PC-9 (cell line): ENCODE measurements around the gene ARMC2. TPM values are rescaled to one million over a fixed set of nuclear protein-coding genes. Genes with fewer than 3 reads are reported as not detected.

Experiments
- BruUV-seq: library from RNA; stranded (reverse); fragments of 400-500 nt; replicated peaks from 2 replicates; lab custom pipeline; 2021; lab: Mats Ljungman, UMichigan
- CTCF ChIA-PET: fragments of 300-600 bp; sonication (Branson Sonifier 250); formaldehyde crosslinking; loops from one replicate; lab custom pipeline; 2022; ENCODE audit warnings: antibody characterized with exemption; lab: Charles Lee
- POLR2A ChIA-PET: fragments of 300-600 bp; sonication (Branson Sonifier 250); formaldehyde crosslinking; loops from one replicate; lab custom pipeline; 2022; ENCODE audit warnings: antibody characterized with exemption; ENCODE audit not compliant: unreplicated experiment; lab: Charles Lee
- DNase-seq, 2 experiments: peaks; one replicate each; pipeline versions ENCODE4 v3.0.0 to v3.0.0-alpha.2; 2015 to 2022; ENCODE audit warnings: mixed read lengths in 1 of 2
- H2AFZ ChIP-seq: fragments of 200-600 bp; sonication (generic); 2 replicates; pipeline ENCODE4 v1.8.1; 2017; ENCODE audit warnings: antibody characterized with exemption
- H3F3A ChIP-seq: fragments of 200-600 bp; sonication (generic); 2 replicates; pipeline ENCODE4 v1.8.1; 2017; ENCODE audit warnings: antibody characterized with exemption, mild to moderate bottlenecking, low read depth; ENCODE audit not compliant: insufficient read depth
- H3K27ac ChIP-seq: fragments of 200-600 bp; sonication (generic); 2 replicates; pipeline ENCODE4 v1.6.1; 2016; ENCODE audit warnings: mixed run types
- H3K27me3 ChIP-seq: fragments of 200-600 bp; sonication (generic); 2 replicates; pipeline ENCODE4 v1.6.1; 2016; ENCODE audit warnings: low read depth, mixed run types; ENCODE audit not compliant: insufficient read depth
- H3K36me3 ChIP-seq: fragments of 200-600 bp; sonication (generic); 2 replicates; pipeline ENCODE4 v1.6.1; 2016; ENCODE audit warnings: low read depth, mixed run types
- H3K4me1 ChIP-seq: fragments of 200-600 bp; sonication (generic); replicated peaks from 2 replicates; pipeline ENCODE4 v1.6.1; 2016; ENCODE audit warnings: mixed run types; ENCODE audit not compliant: insufficient read depth
- H3K4me2 ChIP-seq: fragments of 200-600 bp; sonication (generic); 2 replicates; pipeline ENCODE4 v1.6.1; 2017; ENCODE audit warnings: mixed run types
- H3K4me3 ChIP-seq: fragments of 200-600 bp; sonication (generic); 2 replicates; pipeline ENCODE4 v1.6.1; 2016; ENCODE audit warnings: mixed run types
- H3K79me2 ChIP-seq: fragments of 200-600 bp; sonication (generic); 2 replicates; pipeline ENCODE4 v1.6.1; 2017; ENCODE audit warnings: low read depth, mixed run types
- H3K9me2 ChIP-seq: fragments of 200-600 bp; sonication (generic); 2 replicates; pipeline ENCODE4 v1.8.1; 2017; ENCODE audit warnings: mild to moderate bottlenecking; ENCODE audit not compliant: insufficient read depth
- H3K9me3 ChIP-seq: fragments of 200-600 bp; sonication (generic); 2 replicates; pipeline ENCODE4 v1.8.1; 2016; ENCODE audit warnings: low read depth; ENCODE audit not compliant: insufficient read depth
- H4K20me1 ChIP-seq: fragments of 200-600 bp; sonication (generic); 2 replicates; pipeline ENCODE4 v1.8.1; 2017; ENCODE audit not compliant: insufficient read depth
- EZH2 ChIP-seq: fragments of 200-600 bp; sonication (generic); IDR thresholded peaks from 2 replicates; pipeline ENCODE4 v1.8.0; 2017; ENCODE audit warnings: antibody characterized with exemption, low read depth
- intact Hi-C: fragments of 100-400 bp; cut with micrococcal nuclease; formaldehyde crosslinking; loops from one replicate; pipeline ENCODE4 v1.10.0; 2022; ENCODE audit not compliant: unreplicated experiment
- total RNA-seq: library from RNA; stranded (reverse); gene quantifications from 2 replicates; pipeline ENCODE4 v1.2.3, GENCODE V29; 2021
- TF ChIP-seq, protein P1 (sequence below): fragments of 200-600 bp; sonication (generic); conservative IDR thresholded peaks from 2 replicates; pipeline ENCODE4 v1.6.1; 2017; ENCODE audit warnings: mixed run types, antibody characterized with exemption, mild to moderate bottlenecking, moderate library complexity

The ARMC2 gene
- total RNA-seq, 1 experiment from 2014 or later, result 15.5 TPM

DNA sequence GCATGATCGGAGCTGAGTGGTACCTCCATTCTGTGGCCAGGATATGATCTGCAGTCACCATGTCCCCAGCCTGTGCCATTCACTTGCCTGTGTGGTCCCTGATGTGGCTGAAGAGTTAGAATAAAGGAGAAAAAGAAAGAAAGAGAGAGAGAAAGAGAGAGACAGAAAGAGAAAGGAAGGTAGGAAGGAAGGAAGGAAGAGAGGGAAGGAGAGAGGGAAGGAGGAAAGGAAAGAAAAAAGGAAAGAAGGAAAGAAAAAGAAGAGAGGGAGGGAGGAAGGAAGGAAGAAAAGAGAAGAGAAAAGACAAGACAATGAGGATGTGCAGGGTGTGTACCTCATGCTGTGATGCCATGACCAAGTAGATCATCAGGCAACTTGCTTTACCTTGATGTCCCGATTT, 22.1 kb downstream of the ARMC2 start:
- Histone ChIP-seq H3K27me3 (no peaks in the 10 kb centered on the region), H3K9me2 (no peaks in the 10 kb centered on the region), H3K36me3 (no peaks in the 10 kb centered on the region), H2AFZ (no peak overlapping the region), H3K4me1 (peaks cover 10% of the 10 kb centered on the region), H3K79me2 (no peaks in the 10 kb centered on the region), H3K4me3 (no peak overlapping the region), H3F3A (peaks cover 5% of the 10 kb centered on the region; the same call in 1 of the 2 replicates), H3K27ac (no peak overlapping the region), H3K4me2 (no peak overlapping the region), H4K20me1 (no peaks in the 10 kb centered on the region), H3K9me3 (no peaks in the 10 kb centered on the region)
- POLR2A ChIA-PET, result no interaction called here
- CTCF ChIA-PET, result no interaction called here
- no peak for TF ChIP-seq EZH2
- TF ChIP-seq, protein P1, sequence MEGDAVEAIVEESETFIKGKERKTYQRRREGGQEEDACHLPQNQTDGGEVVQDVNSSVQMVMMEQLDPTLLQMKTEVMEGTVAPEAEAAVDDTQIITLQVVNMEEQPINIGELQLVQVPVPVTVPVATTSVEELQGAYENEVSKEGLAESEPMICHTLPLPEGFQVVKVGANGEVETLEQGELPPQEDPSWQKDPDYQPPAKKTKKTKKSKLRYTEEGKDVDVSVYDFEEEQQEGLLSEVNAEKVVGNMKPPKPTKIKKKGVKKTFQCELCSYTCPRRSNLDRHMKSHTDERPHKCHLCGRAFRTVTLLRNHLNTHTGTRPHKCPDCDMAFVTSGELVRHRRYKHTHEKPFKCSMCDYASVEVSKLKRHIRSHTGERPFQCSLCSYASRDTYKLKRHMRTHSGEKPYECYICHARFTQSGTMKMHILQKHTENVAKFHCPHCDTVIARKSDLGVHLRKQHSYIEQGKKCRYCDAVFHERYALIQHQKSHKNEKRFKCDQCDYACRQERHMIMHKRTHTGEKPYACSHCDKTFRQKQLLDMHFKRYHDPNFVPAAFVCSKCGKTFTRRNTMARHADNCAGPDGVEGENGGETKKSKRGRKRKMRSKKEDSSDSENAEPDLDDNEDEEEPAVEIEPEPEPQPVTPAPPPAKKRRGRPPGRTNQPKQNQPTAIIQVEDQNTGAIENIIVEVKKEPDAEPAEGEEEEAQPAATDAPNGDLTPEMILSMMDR, result no peak
- no TSS peak for BruUV-seq
- intact Hi-C loops, result no loop called here
- DNase-seq, result no peak

DNA sequence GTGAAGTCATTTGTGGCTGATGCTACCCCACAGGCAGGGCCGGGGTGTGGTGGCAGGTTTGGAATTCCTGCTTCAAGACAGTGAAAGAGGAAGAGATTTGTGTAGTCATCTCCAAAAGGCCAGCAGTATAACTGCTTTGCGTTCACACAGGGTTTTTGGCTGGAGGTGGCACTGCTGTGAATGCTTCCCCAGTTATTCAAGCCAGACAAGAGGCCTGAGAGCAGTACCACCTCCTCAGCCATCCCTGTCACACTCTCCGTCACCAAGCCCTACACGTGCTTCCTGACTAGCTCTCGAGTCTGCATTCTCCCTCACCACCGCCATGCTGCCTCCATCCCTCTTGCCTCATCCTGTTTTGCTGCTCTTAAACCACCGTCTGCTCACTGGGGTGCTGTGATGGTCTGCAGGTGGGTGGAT, 23.9 kb downstream of the ARMC2 start:
- no TSS peak for BruUV-seq
- Histone ChIP-seq H3K4me2 (no peak overlapping the region), H3K36me3 (no peaks in the 10 kb centered on the region), H3K27me3 (no peaks in the 10 kb centered on the region), H3K9me3 (no peaks in the 10 kb centered on the region), H3K79me2 (no peaks in the 10 kb centered on the region), H4K20me1 (no peaks in the 10 kb centered on the region), H3F3A (0 out of 2 replicates have a peak, but pooled peaks cover 5% of the 10 kb centered on the region), H3K4me1 (peaks cover 10% of the 10 kb centered on the region), H3K27ac (no peak overlapping the region), H3K4me3 (no peak overlapping the region), H3K9me2 (no peaks in the 10 kb centered on the region), H2AFZ (no peak overlapping the region)
- intact Hi-C loops, result no loop called here
- no peak for TF ChIP-seq EZH2
- TF ChIP-seq, protein P1, result no peak
- DNase-seq, result no peak
- ChIA-PET CTCF (no interaction called here), POLR2A (no interaction called here)

DNA sequence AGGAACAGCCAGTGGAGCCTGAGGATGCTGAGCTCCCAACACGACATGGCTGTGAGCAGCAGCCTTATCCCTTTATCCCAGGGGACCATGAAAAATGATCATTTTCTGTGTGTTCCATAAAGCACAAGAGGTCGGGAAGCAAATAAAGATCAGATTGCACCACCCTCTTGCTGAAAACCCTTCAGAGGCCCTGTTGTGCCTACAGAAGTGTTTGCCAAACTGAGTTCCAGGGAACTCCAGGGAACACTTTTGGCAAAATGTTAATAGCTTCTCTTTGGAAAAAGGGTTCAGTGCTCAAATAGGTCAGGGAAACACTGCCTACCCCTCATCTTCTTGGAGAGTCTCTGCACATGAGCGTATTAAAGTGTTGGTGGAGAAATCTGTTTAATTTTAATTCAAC, 24.4 kb downstream of the ARMC2 start:
- no peak for DNase-seq
- TF ChIP-seq, protein P1, result no peak
- TF ChIP-seq EZH2, result no peak
- Histone ChIP-seq H3F3A (0 out of 2 replicates have a peak, but pooled peaks cover 5% of the 10 kb centered on the region), H4K20me1 (no peaks in the 10 kb centered on the region), H3K9me2 (no peaks in the 10 kb centered on the region), H3K4me1 (peaks cover 10% of the 10 kb centered on the region), H3K27me3 (no peaks in the 10 kb centered on the region), H3K9me3 (no peaks in the 10 kb centered on the region), H3K79me2 (no peaks in the 10 kb centered on the region), H3K27ac (no peak overlapping the region), H3K4me3 (no peak overlapping the region), H2AFZ (no peak overlapping the region), H3K36me3 (no peaks in the 10 kb centered on the region), H3K4me2 (no peak overlapping the region)
- CTCF ChIA-PET, result no interaction called here
- no TSS peak for BruUV-seq
- intact Hi-C loops, result no loop called here
- POLR2A ChIA-PET, result no interaction called here
